ENCODE results near the gene ATXN10. TPM values are rescaled to one million over a fixed set of nuclear protein-coding genes. Genes with fewer than 3 reads are reported as not detected.

The ATXN10 gene
- total and polyA plus RNA-seq, 2 of the 8 experiments (the other 6 are each of a cell fraction or from before 2014, with no cell fraction given) = 134 to 210 TPM

DNA sequence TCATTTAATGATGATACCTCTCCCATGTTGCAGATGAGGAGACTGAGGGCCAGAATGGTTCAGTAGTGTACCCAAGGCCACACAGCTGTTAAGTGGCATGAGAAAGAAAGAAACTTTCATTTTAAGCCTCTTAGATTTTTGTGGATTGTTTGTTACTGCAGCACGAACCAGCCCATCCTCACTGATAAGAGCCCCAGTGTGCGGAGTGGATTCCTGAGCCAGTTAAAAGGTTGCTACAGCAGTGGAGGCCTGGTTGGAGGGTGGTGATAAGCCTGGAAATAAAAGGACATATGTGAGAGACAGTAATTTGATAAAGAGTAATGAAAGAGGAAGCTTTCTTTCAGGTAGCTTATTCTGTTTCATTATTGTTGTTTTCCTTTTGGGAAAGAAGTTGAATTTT is 89.0 kb downstream of the ATXN10 start:
- Histone ChIP-seq H3K23ac (ENCODE audit: insufficient read length) (no peak overlapping the region), H4K91ac (replicated peaks; ENCODE audit: insufficient read length, low read length) (no peak overlapping the region), H3K4me2 (ENCODE audit: insufficient read depth in 1 of 2, low read depth in 2 of 2, low read length in 2 of 2) (no peak overlapping the region), H3K27ac (ENCODE audit: low read depth, low read length) (no peak overlapping the region), H3K4ac (replicated peaks; ENCODE audit: insufficient read length, low read depth, low read length) (no peak overlapping the region), H2BK120ac (replicated peaks; ENCODE audit: low read depth, low read length) (no peak overlapping the region), H4K5ac (ENCODE audit: insufficient read length, low read depth, low read length) (no peak overlapping the region), H2BK20ac (ENCODE audit: low read length) (no peak overlapping the region), H2BK5ac (ENCODE audit: low read depth, low read length) (no peak overlapping the region), H3K4me1 (replicated peaks in 1 of 4; ENCODE audit: control insufficient read depth in 3 of 4, insufficient read depth in 4 of 4, low read length in 3 of 4) (peaks cover 7 to 37% (median 22%) of the 10 kb centered on the region in 4 experiments), H3K23me2 (ENCODE audit: low read depth, low read length) (no peaks in the 10 kb centered on the region), H2BK15ac (ENCODE audit: low read length) (no peak overlapping the region), H3K9me3 (ENCODE audit: insufficient read depth in 2 of 2, low read depth in 1 of 2, low read length in 1 of 2) (no peaks in the 10 kb centered on the region; a peak in 1 of 4 replicates), H3K56ac (replicated peaks; ENCODE audit: insufficient read length, low read depth, low read length) (no peak overlapping the region), H3K14ac (ENCODE audit: insufficient read length) (no peak overlapping the region), H2AK5ac (ENCODE audit: low read depth, low read length) (no peak overlapping the region), H3K27me3 (replicated peaks in 1 of 4; ENCODE audit: control insufficient read depth in 3 of 4, extremely low read depth in 1 of 4, insufficient read depth in 3 of 4, low read length in 3 of 4) (no peaks in the 10 kb centered on the region), H2BK12ac (ENCODE audit: low read depth, low read length) (no peak overlapping the region), H3K9ac (replicated peaks in 1 of 4; ENCODE audit: extremely low read depth in 1 of 4, low read depth in 3 of 4, low read length in 3 of 4) (no peak overlapping the region), H3K4me3 (ENCODE audit: extremely low read depth in 1 of 4, insufficient read depth in 2 of 4, low read depth in 3 of 4, low read length in 4 of 4) (no peak overlapping the region), H4K8ac (ENCODE audit: extremely low read depth, insufficient read depth, low read length) (no peak overlapping the region), H3K79me2 (ENCODE audit: control insufficient read depth in 1 of 2, insufficient read depth in 2 of 2, low read length in 2 of 2) (peaks cover 0 to 14% of the 10 kb centered on the region in 2 experiments; a peak in 2 of 4 replicates), H3K36me3 (ENCODE audit: control insufficient read depth in 2 of 4, insufficient read depth in 4 of 4, low read length in 3 of 4) (no peaks in the 10 kb centered on the region; a peak in 2 of 8 replicates), H4K20me1 (replicated peaks in 1 of 2; ENCODE audit: control insufficient read depth in 1 of 2, insufficient read depth in 2 of 2, low read length in 2 of 2) (peaks cover 4 to 11% of the 10 kb centered on the region in 2 experiments), H2AFZ (ENCODE audit: low read length) (no peak overlapping the region), H3K79me1 (ENCODE audit: low read depth, low read length) (peaks cover 5% of the 10 kb centered on the region), H3K18ac (ENCODE audit: extremely low read depth, low read length) (no peak overlapping the region)
- DNase-seq (ENCODE audit: low read depth in 1 of 2, low spot score in 2 of 2) (no peak), FAIRE-seq (no peak)
- ChIA-PET POLR2A (ENCODE audit: partially characterized antibody) (interaction anchor here (0.8 kb wide), 1 partner anchor 71 kb away, joined by 3 read pairs; no protein-coding TSS in a partner anchor), CTCF (ENCODE audit: partially characterized antibody) (interaction anchor here (1.5 to 2.3 kb wide), 3 partner anchors 20 to 53 kb away, joined by 3 to 9 read pairs (median 4); no protein-coding TSS in a partner anchor)
- TF ChIP-seq CBX5 (IDR thresholded peaks at IDR 0.05; ENCODE audit: low read depth, low read length) (no peak), EZH2 (IDR thresholded peaks at IDR 0.05; ENCODE audit: low read depth, low read length, severe bottlenecking) (no peak), SIRT6 (IDR thresholded peaks at IDR 0.05; ENCODE audit: low read length) (no peak), ASH2L (IDR thresholded peaks at IDR 0.05; ENCODE audit: low read length) (no peak), CTBP2 (IDR thresholded peaks at IDR 0.05; ENCODE audit: borderline replicate concordance, insufficient read depth, insufficient read length, low read length) (no peak), GTF2F1 (IDR thresholded peaks at IDR 0.05; ENCODE audit: borderline replicate concordance, low read depth, low read length) (no peak), YY1 (IDR thresholded peaks at IDR 0.05; ENCODE audit: low read depth, low read length) (no peak)
- WGBS, 2 experiments (ENCODE audit: extremely low coverage in 1 of 2, insufficient coverage in 1 of 2, insufficient read length in 1 of 2, insufficient replicate concordance in 2 of 2, low coverage in 1 of 2, low lambda C conversion rate in 2 of 2, missing lambda C conversion rate in 1 of 2) = 96% methylated on average over 2 of the region's 2 CpGs; no CpG with 5 or more reads in 1 of the 2 experiments

Measured in H1 (cell line).